Dermis lymphatic vessel endothelial cell (primary cell): ENCODE measurements around the gene CYP19A1. TPM values are rescaled to one million over a fixed set of nuclear protein-coding genes. Genes with fewer than 3 reads are reported as not detected.

Source experiments
- total RNA-seq: library from RNA; depleted of rRNA; stranded (reverse); fragments of >200 nt; gene quantifications from 2 replicates; pipeline ENCODE4 v1.2.1, GENCODE V29; 2014

The CYP19A1 gene
- total RNA-seq = 0.11 TPM in 1 of 2 replicates, not detected in the other

DNA sequence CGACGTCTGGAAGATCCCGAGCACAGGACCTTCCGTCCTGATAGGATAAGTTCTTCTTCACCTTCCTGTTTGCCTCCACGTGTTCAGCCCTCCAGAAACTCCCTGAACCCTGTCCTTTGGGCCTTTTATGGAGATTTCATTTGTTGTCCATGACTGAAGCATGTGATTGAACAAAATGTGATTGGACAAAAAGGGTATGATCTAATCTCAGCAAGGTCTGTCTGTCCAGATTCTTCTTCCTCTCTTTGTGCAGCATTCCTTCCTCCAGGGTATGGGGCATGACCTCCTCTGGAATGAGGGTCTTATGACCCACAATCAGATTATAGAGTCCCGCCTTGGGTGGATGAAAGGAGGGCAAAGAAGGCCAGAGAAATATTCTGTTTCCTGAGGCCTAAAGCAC lies at the start of gene CYP19A1:
TSS of gene CYP19A1 (minus strand) at position 101 of the 400 bp plus-strand sequence. CDS start 95,684 bp downstream, outside the sequence.

DNA sequence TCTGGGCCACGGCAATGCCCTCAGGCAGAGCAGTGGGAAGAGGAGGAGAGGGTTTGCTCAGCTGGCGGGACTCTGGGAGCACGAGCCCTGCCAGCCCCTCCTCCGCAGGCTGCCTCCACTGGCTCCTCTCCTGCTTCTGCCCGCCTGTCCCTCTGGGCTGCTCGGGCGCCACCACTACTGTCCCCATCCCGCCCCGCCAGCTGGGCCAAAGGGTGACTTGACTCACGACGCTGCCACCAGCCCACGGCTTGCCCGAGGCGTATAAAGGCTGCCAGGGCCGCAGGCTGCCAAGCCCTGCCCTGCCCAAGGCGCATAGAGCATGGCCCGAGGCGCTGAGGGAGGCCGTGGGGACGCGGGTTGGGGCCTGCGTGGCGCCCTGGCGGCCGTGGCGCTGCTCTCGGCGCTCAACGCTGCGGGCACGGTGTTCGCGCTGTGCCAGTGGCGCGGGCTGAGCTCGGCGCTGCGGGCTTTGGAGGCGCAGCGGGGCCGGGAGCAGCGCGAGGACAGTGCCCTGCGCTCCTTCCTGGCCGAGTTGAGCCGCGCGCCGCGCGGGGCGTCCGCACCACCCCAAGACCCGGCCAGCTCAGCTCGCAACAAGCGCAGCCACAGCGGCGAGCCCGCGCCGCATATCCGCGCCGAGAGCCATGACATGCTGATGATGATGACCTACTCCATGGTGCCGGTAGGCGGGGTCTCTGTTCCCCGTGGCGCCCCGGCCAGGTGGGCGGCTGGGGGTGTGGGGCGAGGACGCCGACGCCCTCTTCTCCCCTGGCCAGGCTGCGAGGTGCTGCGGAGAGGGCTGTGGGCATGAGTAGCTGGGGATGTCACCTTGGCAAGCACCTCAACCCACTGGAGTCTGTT lies 3.2 kb upstream of the CYP19A1 start, which contains the start of gene GLDN:
TSS of gene GLDN (plus strand) at position 290 of the 861 bp plus-strand sequence. CDS start at position 320, 30 bp downstream.

Other genes with a start within 250 kb of the CYP19A1 start
- 116 and 127 TPM in 2 replicates for gene TNFAIP8L3, start 243.7 kb downstream of the CYP19A1 start, total RNA-seq
- under 0.01 TPM in 1 of 2 replicates, not detected in the other for gene GLDN, start 3.1 kb upstream of the CYP19A1 start, total RNA-seq